ENCODE measurements around the gene BMS1.
A peak's percentile ranks its signal among the peaks of the same experiment; 100 is the strongest.
"Not testable (repeated sequence)": the region's sequence is repeated elsewhere in the genome, so short reads cannot be mapped to it uniquely, and the experiment has no call there.

The BMS1 gene

GRCh38 chr10:42782446-42783180, at the start of gene BMS1:
BMS1 (plus strand) TSS chr10:42782795; CDS start chr10:42784395, 1,600 bp downstream.
- peak; percentile 27 for DNase-seq

- no peak for DNase-seq
Observed at GRCh38 chr10:42734536-42734935, 48.1 kb upstream of the BMS1 start.

- DNase-seq = no peak
Observed at GRCh38 chr10:42738679-42739078, 43.9 kb upstream of the BMS1 start.

- DNase-seq = not testable (repeated sequence)
Observed at GRCh38 chr10:42741536-42741935, 41.1 kb upstream of the BMS1 start.

- no peak for DNase-seq
Observed at GRCh38 chr10:42743697-42744096, 38.9 kb upstream of the BMS1 start.

GRCh38 chr10:42744134-42744701, 38.4 kb upstream of the BMS1 start:
- no peak for DNase-seq

- DNase-seq = no peak
Observed at GRCh38 chr10:42753126-42753506, 29.5 kb upstream of the BMS1 start.

- no peak for DNase-seq
Observed at GRCh38 chr10:42753507-42754154, 29.0 kb upstream of the BMS1 start.

- no peak for DNase-seq
Observed at GRCh38 chr10:42754155-42755027, 28.2 kb upstream of the BMS1 start.

- DNase-seq = no peak
Observed at GRCh38 chr10:42755028-42755451, 27.6 kb upstream of the BMS1 start.

GRCh38 chr10:42755556-42756093, 27.0 kb upstream of the BMS1 start:
- no peak for DNase-seq

GRCh38 chr10:42767906-42768305, 14.7 kb upstream of the BMS1 start:
- DNase-seq = no peak

- DNase-seq = no peak
Observed at GRCh38 chr10:42768581-42769152, 13.9 kb upstream of the BMS1 start.

- no peak for DNase-seq
Observed at GRCh38 chr10:42769173-42769572, 13.4 kb upstream of the BMS1 start.

GRCh38 chr10:42769673-42770072, 12.9 kb upstream of the BMS1 start:
- peak; percentile 27 for DNase-seq

- DNase-seq = no peak
Observed at GRCh38 chr10:42776681-42777080, 5.9 kb upstream of the BMS1 start.

GRCh38 chr10:42780456-42780855, 2.1 kb upstream of the BMS1 start:
- no peak for DNase-seq

GRCh38 chr10:42781893-42782445, 626 bp upstream of the BMS1 start:
- no peak for DNase-seq

GRCh38 chr10:42783181-42783549, 570 bp downstream of the BMS1 start:
- DNase-seq = no peak

GRCh38 chr10:42785759-42786158, 3.2 kb downstream of the BMS1 start:
- DNase-seq = no peak

- no peak for DNase-seq
Observed at GRCh38 chr10:42790835-42791234, 8.2 kb downstream of the BMS1 start.

GRCh38 chr10:42795701-42796100, 13.1 kb downstream of the BMS1 start:
- no peak for DNase-seq

All from NCI-H1436 treated with DMSO at 0.1 percent for 48 hours (cell line).